ENCODE results near the gene ESR2. TPM values are rescaled to one million over a fixed set of nuclear protein-coding genes. Genes with fewer than 3 reads are reported as not detected.

Gene ESR2
- not detected in 2 replicates for total RNA-seq

DNA sequence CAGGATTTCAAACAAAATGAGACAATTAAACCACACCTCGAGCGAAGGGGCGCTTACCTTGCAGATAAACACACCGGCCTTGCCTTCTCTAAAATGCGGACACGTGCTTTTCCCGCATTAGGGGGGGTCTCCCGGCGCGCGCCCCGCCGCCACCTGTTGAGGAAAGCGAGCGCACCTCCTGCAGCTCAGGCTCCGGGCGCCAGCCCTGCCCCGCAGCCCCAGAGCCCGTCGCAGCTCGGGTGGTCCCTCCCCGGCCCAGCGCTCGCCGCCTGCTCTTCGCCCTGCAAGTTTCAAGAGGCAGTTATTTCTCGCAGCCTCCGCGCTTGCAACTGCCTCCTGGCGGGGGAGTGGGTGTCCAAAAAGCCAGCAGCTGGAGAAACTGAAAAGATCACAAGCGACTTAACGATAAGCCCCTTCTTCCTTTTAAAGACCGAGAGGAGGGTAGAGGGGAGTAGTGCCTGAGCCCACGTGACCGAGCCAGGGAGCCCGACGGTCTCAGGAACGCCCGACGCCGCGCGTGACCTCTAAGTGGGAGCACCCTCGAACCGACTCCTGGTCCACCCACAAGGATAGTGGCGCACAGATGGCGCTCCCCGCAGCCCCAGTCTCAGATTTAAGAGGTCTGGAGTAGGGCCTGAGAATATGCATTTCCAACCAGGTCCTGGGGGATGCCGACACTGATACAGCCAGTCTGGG lies at the start of gene ESR2:
TSS of gene ESR2 (minus strand) at position 396 of the 696 bp plus-strand sequence. CDS start 11,386 bp downstream, outside the sequence.

Other genes with a start within 250 kb of the ESR2 start
- 53.7 and 68.0 TPM in 2 replicates for gene MTHFD1, start 94.0 kb upstream of the ESR2 start, total RNA-seq
- gene AKAP5, start 171.1 kb upstream of the ESR2 start, total RNA-seq = 0.26 and 0.31 TPM in 2 replicates
- gene ZBTB25, start 209.5 kb upstream of the ESR2 start, total RNA-seq = 4.9 and 5.5 TPM in 2 replicates
- 37.0 and 39.5 TPM in 2 replicates for gene ZBTB1, start 210.4 kb upstream of the ESR2 start, total RNA-seq
- 1.3 and 2.5 TPM in 2 replicates for gene HSPA2, start 246.4 kb upstream of the ESR2 start, total RNA-seq

Measured in aortic smooth muscle cell (primary cell).